Panc1 (cell line): Measurements from ENCODE around the gene SPC25. TPM values are rescaled to one million over a fixed set of nuclear protein-coding genes. Genes with fewer than 3 reads are reported as not detected.
"Not testable (repeated sequence)": the region's sequence is repeated elsewhere in the genome, so short reads cannot be mapped to it uniquely, and the experiment has no call there.

Experiments used
- ATAC-seq: fragments of 200-7000 bp; cut with Tn5 transposase; 2 replicates; pipeline ENCODE4 v1.9.1; 2020; ENCODE audit warnings: mild to moderate bottlenecking, moderate library complexity
- BruUV-seq: library from RNA; stranded (reverse); fragments of 400-500 nt; replicated peaks from 2 replicates; lab custom pipeline; 2021; lab: Mats Ljungman, UMichigan
- CTCF ChIA-PET: fragments of 300-600 bp; sonication (Branson Sonifier 250); formaldehyde crosslinking; loops from one replicate; lab custom pipeline; 2022; ENCODE audit warnings: antibody characterized with exemption; lab: Charles Lee
- POLR2A ChIA-PET: fragments of 300-600 bp; sonication (Branson Sonifier 250); formaldehyde crosslinking; loops from one replicate; lab custom pipeline; 2022; ENCODE audit warnings: antibody characterized with exemption; lab: Charles Lee
- DNase-seq: peaks from one replicate; pipeline ENCODE4 v3.0.0-alpha.2; 2010; ENCODE audit warnings: low read depth, low spot score
- H3K27ac ChIP-seq: 2 replicates; pipeline ENCODE4 v1.5.1; 2011; ENCODE audit warnings: mild to moderate bottlenecking, low read length, inconsistent platforms
- H3K27me3 ChIP-seq: fragments of 200-500 bp; sonication (Bioruptor generic); 2 replicates; pipeline ENCODE4 v1.6.0; 2014; ENCODE audit warnings: low read length, inconsistent platforms; ENCODE audit not compliant: control insufficient read depth, insufficient read depth
- H3K36me3 ChIP-seq: fragments of 200-500 bp; sonication (Bioruptor generic); 2 replicates; pipeline ENCODE4 v1.5.1; 2014; ENCODE audit warnings: inconsistent platforms, mild to moderate bottlenecking, low read length, moderate library complexity; ENCODE audit not compliant: control insufficient read depth, insufficient read depth
- H3K4me1 ChIP-seq: 2 replicates; pipeline ENCODE4 v1.5.1; 2011; ENCODE audit warnings: inconsistent platforms, mild to moderate bottlenecking, low read length, moderate library complexity; ENCODE audit not compliant: control insufficient read depth, insufficient read depth
- H3K4me3 ChIP-seq, 2 experiments: 2 replicates each; pipeline ENCODE4 v1.5.1; 2011 to 2012; ENCODE audit warnings: low read depth in 2 of 2, low read length in 2 of 2, mild to moderate bottlenecking in 2 of 2, inconsistent platforms in 1 of 2, moderate library complexity in 1 of 2
- H3K9me3 ChIP-seq: fragments of 200-500 bp; sonication (Bioruptor generic); 2 replicates; pipeline ENCODE4 v1.5.1; 2014; ENCODE audit warnings: low read depth, mild to moderate bottlenecking, inconsistent platforms, low read length, moderate library complexity; ENCODE audit not compliant: control insufficient read depth, insufficient read depth
- POLR2AphosphoS5 ChIP-seq: IDR thresholded peaks from 2 replicates; pipeline ENCODE4 v1.6.1; 2012; ENCODE audit warnings: mild to moderate bottlenecking, low read depth, low read length, moderate library complexity
- SIN3A ChIP-seq: IDR thresholded peaks from 2 replicates; pipeline ENCODE4 v1.6.1; 2012; ENCODE audit warnings: low read depth, mild to moderate bottlenecking, low read length, moderate library complexity, borderline replicate concordance; ENCODE audit not compliant: insufficient read depth
- TCF7L2 ChIP-seq: IDR thresholded peaks from 2 replicates; pipeline ENCODE4 v1.6.1; 2011; ENCODE audit warnings: mild to moderate bottlenecking, low read depth, low read length, inconsistent platforms
- in situ Hi-C: cut with HindIII; loops from 2 replicates; pipeline ENCODE4 v1.10.0; 2016; ENCODE audit warnings: low sequenced_read_pairs, low pct_unique_long_range_greater_than_20kb
- intact Hi-C: fragments of 100-400 bp; cut with micrococcal nuclease; formaldehyde crosslinking; loops from one replicate; pipeline ENCODE4 v1.10.0; 2022; ENCODE audit not compliant: unreplicated experiment
- total RNA-seq: library from RNA; stranded (reverse); gene quantifications from one replicate; pipeline ENCODE4 v1.2.1, GENCODE V29; 2021; ENCODE audit not compliant: unreplicated experiment
- TF ChIP-seq, protein P1 (sequence below), 2 experiments: IDR thresholded peaks; 2 replicates each; pipeline ENCODE4 v1.6.1; 2011 to 2012; ENCODE audit warnings: low read depth in 2 of 2, control low read depth in 1 of 2, low read length in 1 of 2, mild to moderate bottlenecking in 1 of 2, moderate library complexity in 1 of 2; ENCODE audit not compliant: insufficient read depth in 1 of 2
- TF ChIP-seq, protein P2 (sequence below): fragments of 450-650 bp; IDR thresholded peaks from 2 replicates; pipeline ENCODE4 v1.5.1; 2017; ENCODE audit warnings: mild to moderate bottlenecking

Gene SPC25
- total RNA-seq, 1 experiment from 2014 or later, result 21.1 TPM

DNA sequence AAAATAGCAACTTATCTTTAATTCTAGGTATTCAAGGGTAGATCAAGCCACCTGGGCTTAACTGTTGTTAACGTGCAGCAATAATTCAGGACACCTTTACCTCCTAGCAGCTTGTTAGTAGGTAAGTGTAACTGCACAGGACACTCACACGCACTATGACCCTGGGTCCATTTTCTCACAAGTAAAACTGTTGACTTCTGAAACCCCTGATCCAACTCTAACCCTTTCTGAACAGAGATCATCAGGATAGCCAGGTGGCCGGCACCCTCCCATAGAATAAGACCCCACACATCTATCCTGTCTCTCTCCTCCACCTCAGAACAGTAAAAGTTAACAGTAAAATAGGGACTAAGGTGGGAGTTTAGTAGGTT, 610 bp downstream of the SPC25 start:
- peak; percentile 7; the same call in 1 of the 2 replicates for ATAC-seq
- TSS peak; percentile 78 for BruUV-seq
- peak overlapping the region; percentile 82 to 84 for H3K4me3 ChIP-seq

DNA sequence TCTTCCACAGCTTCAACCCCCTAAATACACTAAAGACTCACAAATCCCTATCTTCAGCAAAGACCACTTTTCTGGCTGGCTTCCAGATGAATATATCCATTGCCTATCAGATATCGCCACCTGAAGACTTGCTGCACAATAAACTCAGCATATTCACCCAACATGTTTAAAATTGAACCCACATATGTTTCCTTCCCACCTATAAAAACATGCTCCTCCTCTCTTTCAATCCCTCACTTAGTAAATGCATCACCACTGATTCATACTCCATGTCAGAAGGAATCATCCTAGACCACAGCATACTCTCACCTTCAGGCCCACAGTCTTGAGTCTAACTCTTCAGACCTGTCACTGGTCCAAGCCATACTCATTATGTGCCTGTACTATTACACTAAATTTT, 5.3 kb downstream of the SPC25 start:
- no peak overlapping the region for H3K27ac ChIP-seq
- no TSS peak for BruUV-seq
- TF ChIP-seq SIN3A, result no peak
- no peak for TF ChIP-seq POLR2AphosphoS5
- no peak for DNase-seq
- peaks cover 3% of the 10 kb centered on the region; the same call in 1 of the 2 replicates for H3K36me3 ChIP-seq
- in situ Hi-C loops (no loop called here), intact Hi-C loops (no loop called here)
- ChIA-PET CTCF (no interaction called here), POLR2A (no interaction called here)
- H3K27me3 ChIP-seq, result no peaks in the 10 kb centered on the region
- H3K4me3 ChIP-seq, result no peak overlapping the region
- no peaks in the 10 kb centered on the region for H3K9me3 ChIP-seq
- ATAC-seq, result no peak
- H3K4me1 ChIP-seq, result peaks cover 3% of the 10 kb centered on the region; the same call in 1 of the 2 replicates

More for the DNA sequence above, 610 bp downstream of the SPC25 start:
- Histone ChIP-seq H3K4me1 (peaks cover 3% of the 10 kb centered on the region; the same call in 1 of the 2 replicates), H3K9me3 (no peaks in the 10 kb centered on the region), H3K27ac (peak overlapping the region; percentile 87), H3K27me3 (peaks cover 9% of the 10 kb centered on the region), H3K36me3 (peaks cover 3% of the 10 kb centered on the region; the same call in 1 of the 2 replicates)
- ChIA-PET CTCF (no interaction called here), POLR2A (no interaction called here)
- DNase-seq, result no peak
- intact Hi-C loops, result no loop called here
- in situ Hi-C loops, result no loop called here
- TF ChIP-seq POLR2AphosphoS5 (no peak), SIN3A (no peak), TCF7L2 (no peak)
- TF ChIP-seq, protein P1, sequence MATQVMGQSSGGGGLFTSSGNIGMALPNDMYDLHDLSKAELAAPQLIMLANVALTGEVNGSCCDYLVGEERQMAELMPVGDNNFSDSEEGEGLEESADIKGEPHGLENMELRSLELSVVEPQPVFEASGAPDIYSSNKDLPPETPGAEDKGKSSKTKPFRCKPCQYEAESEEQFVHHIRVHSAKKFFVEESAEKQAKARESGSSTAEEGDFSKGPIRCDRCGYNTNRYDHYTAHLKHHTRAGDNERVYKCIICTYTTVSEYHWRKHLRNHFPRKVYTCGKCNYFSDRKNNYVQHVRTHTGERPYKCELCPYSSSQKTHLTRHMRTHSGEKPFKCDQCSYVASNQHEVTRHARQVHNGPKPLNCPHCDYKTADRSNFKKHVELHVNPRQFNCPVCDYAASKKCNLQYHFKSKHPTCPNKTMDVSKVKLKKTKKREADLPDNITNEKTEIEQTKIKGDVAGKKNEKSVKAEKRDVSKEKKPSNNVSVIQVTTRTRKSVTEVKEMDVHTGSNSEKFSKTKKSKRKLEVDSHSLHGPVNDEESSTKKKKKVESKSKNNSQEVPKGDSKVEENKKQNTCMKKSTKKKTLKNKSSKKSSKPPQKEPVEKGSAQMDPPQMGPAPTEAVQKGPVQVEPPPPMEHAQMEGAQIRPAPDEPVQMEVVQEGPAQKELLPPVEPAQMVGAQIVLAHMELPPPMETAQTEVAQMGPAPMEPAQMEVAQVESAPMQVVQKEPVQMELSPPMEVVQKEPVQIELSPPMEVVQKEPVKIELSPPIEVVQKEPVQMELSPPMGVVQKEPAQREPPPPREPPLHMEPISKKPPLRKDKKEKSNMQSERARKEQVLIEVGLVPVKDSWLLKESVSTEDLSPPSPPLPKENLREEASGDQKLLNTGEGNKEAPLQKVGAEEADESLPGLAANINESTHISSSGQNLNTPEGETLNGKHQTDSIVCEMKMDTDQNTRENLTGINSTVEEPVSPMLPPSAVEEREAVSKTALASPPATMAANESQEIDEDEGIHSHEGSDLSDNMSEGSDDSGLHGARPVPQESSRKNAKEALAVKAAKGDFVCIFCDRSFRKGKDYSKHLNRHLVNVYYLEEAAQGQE (IDR thresholded peaks at IDR 0.05; ENCODE audit: insufficient read depth in 1 of 2, low read depth in 2 of 2, low read length in 1 of 2), result no peak
- TF ChIP-seq, protein P2, sequence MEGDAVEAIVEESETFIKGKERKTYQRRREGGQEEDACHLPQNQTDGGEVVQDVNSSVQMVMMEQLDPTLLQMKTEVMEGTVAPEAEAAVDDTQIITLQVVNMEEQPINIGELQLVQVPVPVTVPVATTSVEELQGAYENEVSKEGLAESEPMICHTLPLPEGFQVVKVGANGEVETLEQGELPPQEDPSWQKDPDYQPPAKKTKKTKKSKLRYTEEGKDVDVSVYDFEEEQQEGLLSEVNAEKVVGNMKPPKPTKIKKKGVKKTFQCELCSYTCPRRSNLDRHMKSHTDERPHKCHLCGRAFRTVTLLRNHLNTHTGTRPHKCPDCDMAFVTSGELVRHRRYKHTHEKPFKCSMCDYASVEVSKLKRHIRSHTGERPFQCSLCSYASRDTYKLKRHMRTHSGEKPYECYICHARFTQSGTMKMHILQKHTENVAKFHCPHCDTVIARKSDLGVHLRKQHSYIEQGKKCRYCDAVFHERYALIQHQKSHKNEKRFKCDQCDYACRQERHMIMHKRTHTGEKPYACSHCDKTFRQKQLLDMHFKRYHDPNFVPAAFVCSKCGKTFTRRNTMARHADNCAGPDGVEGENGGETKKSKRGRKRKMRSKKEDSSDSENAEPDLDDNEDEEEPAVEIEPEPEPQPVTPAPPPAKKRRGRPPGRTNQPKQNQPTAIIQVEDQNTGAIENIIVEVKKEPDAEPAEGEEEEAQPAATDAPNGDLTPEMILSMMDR, result no peak

DNA sequence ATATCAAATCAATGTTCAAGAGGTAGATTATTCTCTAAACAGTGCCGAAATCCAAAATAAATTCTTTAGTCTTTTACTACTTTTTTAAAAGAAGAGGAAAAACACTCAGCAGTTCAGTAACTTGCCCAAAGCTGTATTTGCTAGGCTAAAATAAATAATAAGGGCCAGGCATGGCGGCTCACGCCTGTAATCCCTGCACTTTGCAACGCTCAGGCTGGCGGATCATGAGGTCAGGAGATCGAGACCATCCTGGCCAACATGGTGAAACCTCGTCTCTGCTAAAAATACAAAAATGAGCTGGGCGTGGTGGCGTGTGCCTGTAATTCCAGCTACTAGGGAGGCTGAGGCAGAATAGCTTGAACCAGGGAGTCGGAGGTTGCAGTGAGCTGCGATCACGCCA, 8.1 kb downstream of the SPC25 start:
- H3K9me3 ChIP-seq, H3K4me1 ChIP-seq, H3K36me3 ChIP-seq, in situ Hi-C loops, intact Hi-C loops, CTCF ChIA-PET, BruUV-seq, DNase-seq, POLR2A ChIA-PET, H3K27ac ChIP-seq, H3K27me3 ChIP-seq, ATAC-seq, H3K4me3 ChIP-seq: not testable (repeated sequence)
